Measurements from ENCODE around the gene LZTS2. TPM values are rescaled to one million over a fixed set of nuclear protein-coding genes. Genes with fewer than 3 reads are reported as not detected.

LZTS2 gene
- total RNA-seq, 2 experiments from 2014 or later, result 11.6 to 13.8 TPM

GRCh38 chr10:101041252-101041761, 41.7 kb downstream of the LZTS2 start:
- Mint-ChIP-seq H3K36me3 (ENCODE audit: low read depth) (peaks cover 21% of the 10 kb centered on the region), H3K4me3 (no peak overlapping the region), H3K27ac (no peak overlapping the region), H3K9me3 (ENCODE audit: insufficient read depth) (no peaks in the 10 kb centered on the region), H3K27me3 (ENCODE audit: low read depth) (peaks cover 19% of the 10 kb centered on the region), H3K4me1 (ENCODE audit: low read depth) (peaks cover 31% of the 10 kb centered on the region)
- ChIA-PET POLR2A (interaction anchor here (0.9 to 1.2 kb wide), 3 partner anchors 9 to 19 kb away, joined by 3 to 4 read pairs (median 3); partner anchors contain the start of gene PDZD7), CTCF (interaction anchor here (0.6 to 7.7 kb wide), 21 partner anchors 10 to 1576 kb away, joined by 3 to 235 read pairs (median 4); partner anchors contain the start of genes KAZALD1, PDZD7 and SFXN3)
- peak; percentile 86 for DNase-seq
- ATAC-seq, result peak; percentile 75

- Mint-ChIP-seq H3K27ac (no peak overlapping the region), H3K4me1 (ENCODE audit: low read depth) (peaks cover 31% of the 10 kb centered on the region)
- POLR2A ChIA-PET, result interaction anchor here (0.7 to 2.2 kb wide), 5 partner anchors 7 to 507 kb away, joined by 3 to 12 read pairs (median 5); partner anchors contain the start of gene PDZD7
These were observed 42.5 kb downstream of the LZTS2 start for GRCh38 chr10:101042118-101042517.

GRCh38 chr10:101042667-101043362, 43.2 kb downstream of the LZTS2 start:
- Mint-ChIP-seq H3K36me3 (ENCODE audit: low read depth) (peaks cover 9% of the 10 kb centered on the region), H3K9me3 (ENCODE audit: insufficient read depth) (no peaks in the 10 kb centered on the region), H3K27me3 (ENCODE audit: low read depth) (peaks cover 34% of the 10 kb centered on the region), H3K27ac (peak overlapping the region; percentile 93), H3K4me1 (ENCODE audit: low read depth) (peaks cover 31% of the 10 kb centered on the region), H3K4me3 (peak overlapping the region; percentile 91)
- CTCF ChIA-PET, result interaction anchor here (0.6 to 7.7 kb wide), 19 partner anchors 8 to 657 kb away, joined by 3 to 235 read pairs (median 6); partner anchors contain the start of genes KAZALD1, LZTS2, MRPL43 and PDZD7
- DNase-seq, result peak; percentile 93
- POLR2A ChIA-PET, result interaction anchor here (0.7 to 2.2 kb wide), 6 partner anchors 8 to 508 kb away, joined by 3 to 12 read pairs (median 6); partner anchors contain the start of gene KAZALD1
- peak; percentile 92 for ATAC-seq

More at GRCh38 chr10:101042118-101042517, 42.5 kb downstream of the LZTS2 start:
- ATAC-seq, result no peak
- CTCF ChIA-PET, result interaction anchor here (0.8 to 7.7 kb wide), 21 partner anchors 8 to 109 kb away, joined by 3 to 235 read pairs (median 5); partner anchors contain the start of genes KAZALD1, LZTS2, PDZD7 and SFXN3
- H3K36me3 Mint-ChIP-seq (ENCODE audit: low read depth), result peaks cover 15% of the 10 kb centered on the region
- DNase-seq, result no peak
- peaks cover 27% of the 10 kb centered on the region for H3K27me3 Mint-ChIP-seq (ENCODE audit: low read depth)
- peak overlapping the region; percentile 91 for H3K4me3 Mint-ChIP-seq
- H3K9me3 Mint-ChIP-seq (ENCODE audit: insufficient read depth), result no peaks in the 10 kb centered on the region

GRCh38 chr10:101043363-101043707, 43.7 kb downstream of the LZTS2 start:
- POLR2A ChIA-PET, result interaction anchor here (0.7 to 2.2 kb wide), 5 partner anchors 9 to 19 kb away, joined by 3 to 12 read pairs (median 6); partner anchors contain the start of gene KAZALD1
- ATAC-seq (no peak), DNase-seq (no peak)
- H3K4me3 Mint-ChIP-seq, result peak overlapping the region; percentile 91
- peaks cover 4% of the 10 kb centered on the region for H3K36me3 Mint-ChIP-seq (ENCODE audit: low read depth)
- H3K27ac Mint-ChIP-seq, result peak overlapping the region; percentile 66
- CTCF ChIA-PET, result interaction anchor here (0.7 to 7.7 kb wide), 16 partner anchors 8 to 98 kb away, joined by 3 to 235 read pairs (median 6); partner anchors contain the start of genes KAZALD1, LZTS2, MRPL43 and PDZD7
- H3K4me1 Mint-ChIP-seq (ENCODE audit: low read depth), result peaks cover 32% of the 10 kb centered on the region
- H3K9me3 Mint-ChIP-seq (ENCODE audit: insufficient read depth), result no peaks in the 10 kb centered on the region
- peaks cover 38% of the 10 kb centered on the region for H3K27me3 Mint-ChIP-seq (ENCODE audit: low read depth)

- Mint-ChIP-seq H3K4me3 (no peak overlapping the region), H3K4me1 (ENCODE audit: low read depth) (peaks cover 35% of the 10 kb centered on the region), H3K27ac (no peak overlapping the region), H3K9me3 (ENCODE audit: insufficient read depth) (no peaks in the 10 kb centered on the region), H3K36me3 (ENCODE audit: low read depth) (no peaks in the 10 kb centered on the region), H3K27me3 (ENCODE audit: low read depth) (peaks cover 46% of the 10 kb centered on the region)
- ChIA-PET CTCF (interaction anchor here (0.7 to 7.7 kb wide), 10 partner anchors 7 to 98 kb away, joined by 3 to 235 read pairs (median 12); partner anchors contain the start of genes KAZALD1, PDZD7 and SFXN3), POLR2A (no interaction called here)
- no peak for DNase-seq
- no peak for ATAC-seq
These were observed 44.5 kb downstream of the LZTS2 start for GRCh38 chr10:101044117-101044516.

- no peak for ATAC-seq
- no peak for DNase-seq
- Mint-ChIP-seq H3K27ac (no peak overlapping the region), H3K4me1 (ENCODE audit: low read depth) (peaks cover 42% of the 10 kb centered on the region), H3K9me3 (ENCODE audit: insufficient read depth) (no peaks in the 10 kb centered on the region), H3K4me3 (no peak overlapping the region), H3K27me3 (ENCODE audit: low read depth) (peaks cover 64% of the 10 kb centered on the region), H3K36me3 (ENCODE audit: low read depth) (no peaks in the 10 kb centered on the region)
- ChIA-PET CTCF (interaction anchor here (1.0 to 9.3 kb wide), 5 partner anchors 15 to 96 kb away, joined by 4 to 221 read pairs (median 5); partner anchors contain the start of genes KAZALD1, PDZD7 and SFXN3), POLR2A (no interaction called here)
These were observed 47.0 kb downstream of the LZTS2 start for GRCh38 chr10:101046332-101047238.

GRCh38 chr10:101047268-101047667, 47.7 kb downstream of the LZTS2 start:
- ChIA-PET CTCF (interaction anchor here (1.0 to 9.3 kb wide), 5 partner anchors 16 to 95 kb away, joined by 4 to 221 read pairs (median 5); partner anchors contain the start of genes KAZALD1, PDZD7 and SFXN3), POLR2A (no interaction called here)
- H3K4me3 Mint-ChIP-seq, result no peak overlapping the region
- peaks cover 64% of the 10 kb centered on the region for H3K27me3 Mint-ChIP-seq (ENCODE audit: low read depth)
- no peak for ATAC-seq
- no peak overlapping the region for H3K27ac Mint-ChIP-seq
- H3K36me3 Mint-ChIP-seq (ENCODE audit: low read depth), result no peaks in the 10 kb centered on the region
- no peak for DNase-seq
- no peaks in the 10 kb centered on the region for H3K9me3 Mint-ChIP-seq (ENCODE audit: insufficient read depth)
- peaks cover 36% of the 10 kb centered on the region for H3K4me1 Mint-ChIP-seq (ENCODE audit: low read depth)

GRCh38 chr10:101047961-101048892, 48.6 kb downstream of the LZTS2 start:
- ATAC-seq (no peak), DNase-seq (no peak)
- H3K4me3 Mint-ChIP-seq, result no peak overlapping the region
- no peak overlapping the region for H3K27ac Mint-ChIP-seq
- H3K4me1 Mint-ChIP-seq (ENCODE audit: low read depth), result peaks cover 26% of the 10 kb centered on the region
- H3K9me3 Mint-ChIP-seq (ENCODE audit: insufficient read depth), result no peaks in the 10 kb centered on the region
- H3K36me3 Mint-ChIP-seq (ENCODE audit: low read depth), result no peaks in the 10 kb centered on the region
- CTCF ChIA-PET, result interaction anchor here (0.9 to 9.3 kb wide), 4 partner anchors 14 to 29 kb away, joined by 3 to 221 read pairs (median 4); partner anchors contain the start of genes KAZALD1, PDZD7 and SFXN3
- H3K27me3 Mint-ChIP-seq (ENCODE audit: low read depth), result peaks cover 64% of the 10 kb centered on the region
- POLR2A ChIA-PET, result no interaction called here

GRCh38 chr10:101050208-101051069, 50.8 kb downstream of the LZTS2 start:
- CTCF ChIA-PET, result interaction anchor here (0.6 to 9.3 kb wide), 29 partner anchors 8 to 989 kb away, joined by 3 to 221 read pairs (median 4); partner anchors contain the start of genes KAZALD1, LZTS2, PDZD7 and SFXN3
- DNase-seq, result peak; percentile 85
- H3K9me3 Mint-ChIP-seq (ENCODE audit: insufficient read depth), result no peaks in the 10 kb centered on the region
- peaks cover 34% of the 10 kb centered on the region for H3K4me1 Mint-ChIP-seq (ENCODE audit: low read depth)
- POLR2A ChIA-PET, result interaction anchor here (0.6 kb wide), 1 partner anchor 13 kb away, joined by 3 read pairs; no protein-coding TSS in a partner anchor
- H3K4me3 Mint-ChIP-seq, result peak overlapping the region; percentile 25
- H3K27me3 Mint-ChIP-seq (ENCODE audit: low read depth), result peaks cover 48% of the 10 kb centered on the region
- H3K27ac Mint-ChIP-seq, result no peak overlapping the region
- peaks cover 9% of the 10 kb centered on the region for H3K36me3 Mint-ChIP-seq (ENCODE audit: low read depth)
- ATAC-seq, result peak; percentile 89
